Measurements from ENCODE around the gene TSC22D1.

TSC22D1 gene

DNA sequence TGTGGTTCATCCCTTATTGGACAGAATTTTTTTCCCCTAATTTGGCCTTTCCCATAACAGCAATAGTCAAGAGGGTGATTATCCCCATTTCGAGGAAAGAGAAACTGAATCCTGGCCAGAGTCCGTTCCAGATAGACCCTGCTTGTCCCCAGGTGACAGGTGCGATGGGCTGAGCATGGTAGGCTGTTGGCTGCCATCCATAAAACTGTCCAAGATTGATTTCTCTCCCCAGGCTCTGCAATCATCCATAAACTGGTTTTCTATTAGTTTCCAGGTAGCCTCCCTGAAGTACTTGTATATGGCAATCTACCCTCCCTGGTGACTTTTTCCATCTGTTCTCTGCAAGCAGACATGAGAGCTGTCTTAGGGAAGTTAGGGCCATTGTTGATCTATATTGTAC lies 177.1 kb downstream of the TSC22D1 start:
- no peaks in the 10 kb centered on the region for H3K4me1 ChIP-seq (ENCODE audit: control insufficient read depth in 1 of 2, insufficient read depth in 2 of 2, low read length in 2 of 2)
- H3K36me3 ChIP-seq (ENCODE audit: control insufficient read depth in 1 of 2, insufficient read depth in 2 of 2, low read length in 2 of 2), result no peaks in the 10 kb centered on the region
- no peak overlapping the region for H3K27ac ChIP-seq (ENCODE audit: low read length)
- H3K27me3 ChIP-seq (ENCODE audit: low read depth, low read length), result no peaks in the 10 kb centered on the region
- H3K9me3 ChIP-seq (ENCODE audit: control insufficient read depth in 1 of 2, low read length in 2 of 2), result no peaks in the 10 kb centered on the region
- H3K4me3 ChIP-seq (ENCODE audit: low read depth in 1 of 2, low read length in 2 of 2), result no peak overlapping the region

DNA sequence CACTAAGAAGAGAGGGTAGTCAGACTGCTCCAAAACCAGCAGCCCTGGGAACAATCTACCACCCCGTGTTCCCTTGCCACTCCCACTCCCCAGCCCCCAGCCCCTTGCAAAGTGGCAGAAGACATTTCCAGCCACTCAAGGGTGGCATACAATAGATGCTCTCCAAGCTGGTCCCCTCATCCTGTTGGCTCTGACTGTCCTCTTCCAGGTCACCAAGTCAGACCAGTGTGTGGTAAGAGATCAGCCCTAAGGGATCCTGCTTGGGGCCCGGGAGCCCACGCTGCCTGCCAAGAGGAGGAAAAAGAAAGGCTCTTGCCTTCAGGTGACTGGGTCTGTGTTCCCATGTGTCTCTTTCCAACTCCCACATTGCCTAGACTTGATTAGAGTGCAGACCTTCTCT lies 177.5 kb downstream of the TSC22D1 start:
- Histone ChIP-seq H3K4me3 (ENCODE audit: low read depth in 1 of 2, low read length in 2 of 2) (no peak overlapping the region), H3K4me1 (ENCODE audit: control insufficient read depth in 1 of 2, insufficient read depth in 2 of 2, low read length in 2 of 2) (no peaks in the 10 kb centered on the region), H3K9me3 (ENCODE audit: control insufficient read depth in 1 of 2, low read length in 2 of 2) (no peaks in the 10 kb centered on the region), H3K27ac (ENCODE audit: low read length) (no peak overlapping the region), H3K36me3 (ENCODE audit: control insufficient read depth in 1 of 2, insufficient read depth in 2 of 2, low read length in 2 of 2) (no peaks in the 10 kb centered on the region), H3K27me3 (ENCODE audit: low read depth, low read length) (no peaks in the 10 kb centered on the region)

DNA sequence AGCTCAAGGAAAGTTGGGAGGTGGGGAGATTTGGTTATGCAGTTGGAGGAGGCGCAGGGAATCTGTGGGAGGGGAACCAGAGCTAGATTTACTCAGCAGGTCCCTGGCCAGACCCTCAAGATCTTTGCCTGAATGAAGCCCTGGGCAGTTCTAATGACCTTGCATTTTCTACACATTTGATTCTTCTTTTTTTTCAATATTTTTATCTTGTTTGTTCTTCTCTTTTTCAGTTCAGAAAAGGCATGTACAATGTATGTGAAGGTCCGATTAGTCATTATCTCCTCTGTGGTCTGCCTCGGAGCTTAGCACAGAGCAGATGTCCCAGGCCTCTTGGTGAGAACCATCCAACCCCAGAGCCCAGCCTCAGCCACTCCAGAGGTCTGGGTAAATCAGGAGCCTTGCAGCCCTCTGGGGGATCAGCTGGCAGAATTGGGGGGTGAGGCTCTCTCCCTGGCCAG lies 178.3 kb downstream of the TSC22D1 start:
- Histone ChIP-seq H3K27me3 (ENCODE audit: low read depth, low read length) (no peaks in the 10 kb centered on the region), H3K27ac (ENCODE audit: low read length) (peak overlapping the region; percentile 54), H3K9me3 (ENCODE audit: control insufficient read depth in 1 of 2, low read length in 2 of 2) (no peaks in the 10 kb centered on the region), H3K4me1 (ENCODE audit: control insufficient read depth in 1 of 2, insufficient read depth in 2 of 2, low read length in 2 of 2) (no peaks in the 10 kb centered on the region), H3K36me3 (ENCODE audit: control insufficient read depth in 1 of 2, insufficient read depth in 2 of 2, low read length in 2 of 2) (no peaks in the 10 kb centered on the region), H3K4me3 (ENCODE audit: low read depth in 1 of 2, low read length in 2 of 2) (no peak overlapping the region)

DNA sequence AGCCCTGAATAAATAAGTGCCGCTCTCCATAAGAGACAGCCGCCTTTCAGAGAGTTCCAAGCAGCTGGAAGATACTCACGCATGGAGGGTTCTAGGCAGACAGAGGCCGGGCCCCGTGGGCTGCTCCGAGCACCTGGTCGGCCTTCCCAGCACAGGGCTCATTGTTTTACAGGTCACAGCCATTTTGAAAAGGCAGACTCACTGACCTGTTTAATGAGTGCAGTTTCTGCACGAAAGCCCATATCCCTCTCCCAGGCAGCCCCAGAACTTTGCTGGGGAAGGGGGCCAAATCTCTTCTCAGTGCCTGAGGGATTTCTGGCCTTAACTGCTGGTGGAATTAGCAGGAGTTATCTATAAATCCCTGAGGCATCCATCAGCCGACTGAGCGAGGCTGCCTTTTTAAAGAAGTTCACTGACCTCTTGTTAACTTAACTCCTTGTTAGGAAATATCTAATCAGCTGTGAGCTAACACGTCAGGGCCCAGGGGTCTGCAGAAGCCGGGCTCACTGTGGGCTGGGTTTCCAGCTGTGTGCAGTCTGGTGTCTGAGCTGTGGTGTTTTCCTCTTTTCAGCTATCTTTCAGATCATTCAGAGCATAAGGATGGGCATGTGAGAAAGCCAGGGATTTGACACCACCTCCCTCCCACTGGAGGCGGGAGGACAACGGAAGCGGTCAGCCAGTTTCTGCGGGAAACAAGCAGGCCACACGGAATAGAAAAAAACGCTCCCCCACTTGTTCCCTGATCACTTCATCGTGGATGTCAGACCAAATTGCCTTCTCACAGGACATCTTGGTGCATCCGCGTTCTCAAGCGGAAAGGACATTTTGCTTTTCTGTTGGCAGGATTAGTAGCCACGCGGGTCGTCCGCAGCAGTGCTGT lies 179.2 kb downstream of the TSC22D1 start:
- H3K36me3 ChIP-seq (ENCODE audit: control insufficient read depth in 1 of 2, insufficient read depth in 2 of 2, low read length in 2 of 2), result no peaks in the 10 kb centered on the region
- no peaks in the 10 kb centered on the region for H3K27me3 ChIP-seq (ENCODE audit: low read depth, low read length)
- H3K4me3 ChIP-seq (ENCODE audit: low read depth in 1 of 2, low read length in 2 of 2), result peak overlapping the region in 1 of 2 donors; percentile 7
- no peaks in the 10 kb centered on the region for H3K4me1 ChIP-seq (ENCODE audit: control insufficient read depth in 1 of 2, insufficient read depth in 2 of 2, low read length in 2 of 2)
- H3K9me3 ChIP-seq (ENCODE audit: control insufficient read depth in 1 of 2, low read length in 2 of 2), result no peaks in the 10 kb centered on the region
- H3K27ac ChIP-seq (ENCODE audit: low read length), result peak overlapping the region; percentile 54

DNA sequence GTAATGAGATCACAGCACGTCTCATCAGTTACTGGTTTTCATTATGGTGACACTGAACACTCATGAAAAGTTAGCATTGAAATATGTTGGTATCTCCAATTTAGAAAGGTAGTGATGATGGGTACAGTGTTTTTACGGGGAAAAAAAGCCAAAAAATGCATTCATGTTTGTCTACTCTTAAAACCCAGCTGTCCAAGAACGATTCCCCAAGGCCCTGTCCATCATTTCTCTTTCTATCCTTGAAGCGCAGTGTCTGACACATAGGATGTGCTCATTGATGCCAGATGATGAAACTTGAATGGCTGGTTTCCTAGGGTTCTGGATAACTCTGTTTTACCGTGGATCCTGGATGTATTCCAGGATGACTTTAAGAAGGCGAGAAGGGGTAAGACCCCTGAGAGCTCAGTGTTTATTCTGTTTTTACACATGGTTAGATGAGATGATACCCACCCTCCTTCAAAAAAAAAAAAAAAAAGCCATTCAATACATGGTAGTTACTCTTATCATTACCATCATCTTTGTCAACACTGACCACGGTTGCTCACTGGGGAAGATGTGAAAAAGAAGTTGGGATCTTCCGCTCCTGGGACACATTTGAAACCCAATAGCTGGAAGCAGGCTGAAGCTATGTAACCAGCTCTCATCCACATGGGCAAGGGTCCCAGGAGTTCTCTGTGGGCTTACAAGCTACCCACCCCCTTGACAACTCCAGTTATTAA lies 180.0 kb downstream of the TSC22D1 start:
- Histone ChIP-seq H3K4me3 (ENCODE audit: low read depth in 1 of 2, low read length in 2 of 2) (no peak overlapping the region), H3K27me3 (ENCODE audit: low read depth, low read length) (no peaks in the 10 kb centered on the region), H3K27ac (ENCODE audit: low read length) (no peak overlapping the region), H3K36me3 (ENCODE audit: control insufficient read depth in 1 of 2, insufficient read depth in 2 of 2, low read length in 2 of 2) (no peaks in the 10 kb centered on the region), H3K9me3 (ENCODE audit: control insufficient read depth in 1 of 2, low read length in 2 of 2) (no peaks in the 10 kb centered on the region), H3K4me1 (ENCODE audit: control insufficient read depth in 1 of 2, insufficient read depth in 2 of 2, low read length in 2 of 2) (no peaks in the 10 kb centered on the region)

DNA sequence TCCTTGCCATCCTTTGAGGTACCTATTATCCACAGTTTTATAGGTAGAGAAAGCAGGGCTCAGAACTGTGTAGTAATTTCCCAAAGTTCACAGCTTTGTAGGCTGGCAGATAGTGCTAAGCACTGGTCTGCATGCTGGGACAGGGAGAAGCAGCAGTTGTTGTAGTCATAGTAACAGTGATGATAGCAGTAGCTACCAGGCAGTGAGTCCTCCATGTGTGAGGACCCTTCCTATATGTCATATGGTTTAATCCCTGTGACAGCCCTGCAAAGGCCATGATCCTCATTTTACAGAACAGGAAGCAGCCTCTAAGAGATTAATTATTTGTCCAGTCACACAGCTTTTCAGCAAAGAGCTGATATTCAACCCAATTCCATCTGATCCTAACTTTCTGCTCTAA lies 181.5 kb downstream of the TSC22D1 start:
- Histone ChIP-seq H3K27ac (ENCODE audit: low read length) (no peak overlapping the region), H3K4me3 (ENCODE audit: low read depth in 1 of 2, low read length in 2 of 2) (no peak overlapping the region), H3K27me3 (ENCODE audit: low read depth, low read length) (no peaks in the 10 kb centered on the region), H3K4me1 (ENCODE audit: control insufficient read depth in 1 of 2, insufficient read depth in 2 of 2, low read length in 2 of 2) (no peaks in the 10 kb centered on the region), H3K9me3 (ENCODE audit: control insufficient read depth in 1 of 2, low read length in 2 of 2) (no peaks in the 10 kb centered on the region), H3K36me3 (ENCODE audit: control insufficient read depth in 1 of 2, insufficient read depth in 2 of 2, low read length in 2 of 2) (no peaks in the 10 kb centered on the region)

DNA sequence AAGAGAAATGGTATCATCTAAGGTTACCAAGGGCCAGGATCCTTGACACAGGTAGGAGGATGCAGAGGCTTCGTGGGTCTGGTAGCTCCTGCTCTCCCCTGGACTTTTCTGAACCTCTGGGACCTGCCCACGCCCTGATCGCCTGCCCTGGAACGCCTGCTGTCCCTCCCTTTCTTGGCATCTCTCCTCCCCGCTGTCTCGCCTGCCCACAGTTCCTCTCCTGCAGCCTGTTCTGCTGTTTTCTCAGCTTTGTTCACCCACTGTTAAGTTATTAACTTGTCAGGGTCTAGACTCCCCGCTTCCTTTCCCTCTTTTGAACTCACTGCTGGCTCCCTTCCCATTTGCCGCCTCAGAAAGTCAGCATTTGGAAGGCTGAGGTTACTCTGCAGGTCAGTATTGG lies 182.7 kb downstream of the TSC22D1 start:
- Histone ChIP-seq H3K27ac (ENCODE audit: low read length) (no peak overlapping the region), H3K36me3 (ENCODE audit: control insufficient read depth in 1 of 2, insufficient read depth in 2 of 2, low read length in 2 of 2) (no peaks in the 10 kb centered on the region), H3K27me3 (ENCODE audit: low read depth, low read length) (no peaks in the 10 kb centered on the region), H3K9me3 (ENCODE audit: control insufficient read depth in 1 of 2, low read length in 2 of 2) (no peaks in the 10 kb centered on the region), H3K4me1 (ENCODE audit: control insufficient read depth in 1 of 2, insufficient read depth in 2 of 2, low read length in 2 of 2) (no peaks in the 10 kb centered on the region), H3K4me3 (ENCODE audit: low read depth in 1 of 2, low read length in 2 of 2) (no peak overlapping the region)

DNA sequence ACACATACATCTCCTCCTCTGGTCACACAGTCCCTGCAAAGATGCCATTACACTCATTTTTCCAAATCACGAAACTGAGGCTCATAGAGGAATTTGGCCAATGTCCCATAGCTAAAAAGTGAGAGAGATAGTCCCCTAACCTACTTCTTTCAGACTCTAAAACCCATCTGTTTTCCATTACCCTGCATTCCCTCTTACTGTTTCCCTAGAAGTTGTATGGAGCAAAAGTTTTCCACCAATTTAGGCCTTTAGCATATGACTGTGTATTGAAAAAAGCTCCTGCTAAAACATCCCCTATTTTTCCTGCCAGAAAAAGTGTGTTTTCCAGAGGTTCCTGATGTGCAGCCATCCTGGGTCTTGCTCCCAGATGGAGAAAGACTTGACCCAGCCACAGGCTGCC lies 186.3 kb downstream of the TSC22D1 start:
- H3K27ac ChIP-seq (ENCODE audit: low read length), result no peak overlapping the region
- H3K4me3 ChIP-seq (ENCODE audit: low read depth in 1 of 2, low read length in 2 of 2), result no peak overlapping the region

DNA sequence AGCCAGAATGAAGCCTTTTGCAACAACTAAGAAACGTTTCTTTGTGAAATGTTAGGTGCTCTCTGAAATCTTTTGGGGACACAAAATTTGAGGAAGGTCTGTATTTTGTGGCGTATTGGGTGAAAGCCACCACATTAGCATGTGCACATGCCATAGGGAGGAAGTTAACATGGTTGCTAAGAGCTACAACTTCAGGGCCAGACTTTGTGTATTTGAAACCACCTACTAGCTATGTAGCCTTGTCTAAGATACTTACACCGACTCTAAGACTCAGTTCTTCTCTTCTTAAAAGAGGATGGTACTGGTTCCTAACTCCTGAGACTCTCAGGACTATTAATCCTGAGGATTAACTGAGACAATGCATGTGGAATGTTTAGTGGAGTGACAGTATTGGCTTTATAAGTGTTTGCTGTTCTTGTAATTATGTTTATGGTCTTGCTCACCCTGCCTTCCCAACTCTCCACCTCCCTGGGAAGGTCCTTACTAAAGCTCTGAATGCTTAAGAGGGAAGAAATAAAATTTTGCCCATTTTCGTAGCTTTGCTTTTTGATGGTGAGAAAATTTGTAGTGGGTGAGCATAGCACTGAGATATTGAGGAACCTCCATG lies 187.0 kb downstream of the TSC22D1 start:
- Histone ChIP-seq H3K27ac (ENCODE audit: low read length) (no peak overlapping the region), H3K36me3 (ENCODE audit: control insufficient read depth in 1 of 2, insufficient read depth in 2 of 2, low read length in 2 of 2) (no peaks in the 10 kb centered on the region), H3K4me1 (ENCODE audit: control insufficient read depth in 1 of 2, insufficient read depth in 2 of 2, low read length in 2 of 2) (no peaks in the 10 kb centered on the region), H3K27me3 (ENCODE audit: low read depth, low read length) (no peaks in the 10 kb centered on the region), H3K9me3 (ENCODE audit: control insufficient read depth in 1 of 2, low read length in 2 of 2) (no peaks in the 10 kb centered on the region), H3K4me3 (ENCODE audit: low read depth in 1 of 2, low read length in 2 of 2) (no peak overlapping the region)

More for the DNA sequence above, 186.3 kb downstream of the TSC22D1 start:
- H3K4me1 ChIP-seq (ENCODE audit: control insufficient read depth in 1 of 2, insufficient read depth in 2 of 2, low read length in 2 of 2), result no peaks in the 10 kb centered on the region
- H3K9me3 ChIP-seq (ENCODE audit: control insufficient read depth in 1 of 2, low read length in 2 of 2), result no peaks in the 10 kb centered on the region
- H3K36me3 ChIP-seq (ENCODE audit: control insufficient read depth in 1 of 2, insufficient read depth in 2 of 2, low read length in 2 of 2), result no peaks in the 10 kb centered on the region
- H3K27me3 ChIP-seq (ENCODE audit: low read depth, low read length), result no peaks in the 10 kb centered on the region

DNA sequence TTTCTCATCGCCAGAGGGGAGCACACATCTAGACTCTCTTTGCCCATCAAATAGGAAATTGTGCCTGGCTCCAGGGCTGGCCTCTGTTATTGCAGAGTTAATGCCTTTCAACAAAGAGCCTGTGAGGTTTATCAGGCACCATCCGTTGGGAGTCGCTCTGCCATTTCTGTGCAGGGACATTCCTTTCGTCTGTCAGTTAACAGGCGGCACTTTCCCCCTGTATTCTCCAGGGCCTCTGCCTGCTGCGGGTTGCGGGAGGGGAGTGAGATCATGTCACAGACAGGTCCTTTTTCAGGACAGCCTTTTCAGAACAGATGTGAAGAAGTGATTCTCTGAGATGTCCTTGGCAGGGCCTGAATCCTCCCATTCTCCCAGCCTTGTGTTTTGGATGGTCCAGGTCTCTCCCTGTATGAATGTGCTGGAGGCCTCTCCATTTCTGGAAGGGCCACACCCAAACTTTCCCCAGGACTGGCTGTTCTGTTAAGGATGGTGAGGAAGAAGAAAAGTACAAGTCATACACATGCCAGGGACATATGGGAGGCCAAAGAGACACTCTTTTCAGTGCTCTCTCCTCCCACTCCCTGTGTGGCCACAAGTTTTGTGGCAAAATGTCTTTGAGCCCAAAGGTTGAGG lies 187.6 kb downstream of the TSC22D1 start:
- no peaks in the 10 kb centered on the region for H3K4me1 ChIP-seq (ENCODE audit: control insufficient read depth in 1 of 2, insufficient read depth in 2 of 2, low read length in 2 of 2)
- H3K27ac ChIP-seq (ENCODE audit: low read length), result no peak overlapping the region
- H3K4me3 ChIP-seq (ENCODE audit: low read depth in 1 of 2, low read length in 2 of 2), result no peak overlapping the region
- H3K27me3 ChIP-seq (ENCODE audit: low read depth, low read length), result no peaks in the 10 kb centered on the region
- H3K9me3 ChIP-seq (ENCODE audit: control insufficient read depth in 1 of 2, low read length in 2 of 2), result no peaks in the 10 kb centered on the region
- no peaks in the 10 kb centered on the region for H3K36me3 ChIP-seq (ENCODE audit: control insufficient read depth in 1 of 2, insufficient read depth in 2 of 2, low read length in 2 of 2)

All from muscle layer of duodenum (tissue), 2 donors.